ENCODE measurements around the gene EFHB. TPM values are rescaled to one million over a fixed set of nuclear protein-coding genes. Genes with fewer than 3 reads are reported as not detected.

The EFHB gene
- total and polyA plus RNA-seq, 2 of the 13 experiments (the other 11 are each of a cell fraction or from before 2014, with no cell fraction given), result 0.15 to 0.42 TPM

DNA sequence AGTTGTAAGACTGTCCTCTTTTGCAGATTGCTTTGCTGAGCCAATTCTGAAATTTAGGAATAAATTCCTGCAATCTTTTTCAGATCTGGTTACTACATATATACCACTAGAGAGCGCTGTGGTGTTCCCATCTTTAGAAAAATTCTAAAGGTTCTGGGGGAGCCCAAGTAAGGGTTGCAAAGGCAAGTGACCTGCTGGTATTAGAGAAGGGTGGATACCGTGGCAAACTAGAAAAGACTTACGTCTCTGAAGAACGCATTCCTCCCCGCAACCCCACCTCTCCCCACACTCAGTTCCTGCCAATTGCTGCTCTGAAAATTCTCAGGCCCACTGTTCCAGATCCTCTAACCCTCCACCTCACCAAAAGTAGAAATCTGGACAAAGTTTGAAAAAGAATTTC is 48.5 kb downstream of the EFHB start (continued):
- TF ChIP-seq, protein P1, sequence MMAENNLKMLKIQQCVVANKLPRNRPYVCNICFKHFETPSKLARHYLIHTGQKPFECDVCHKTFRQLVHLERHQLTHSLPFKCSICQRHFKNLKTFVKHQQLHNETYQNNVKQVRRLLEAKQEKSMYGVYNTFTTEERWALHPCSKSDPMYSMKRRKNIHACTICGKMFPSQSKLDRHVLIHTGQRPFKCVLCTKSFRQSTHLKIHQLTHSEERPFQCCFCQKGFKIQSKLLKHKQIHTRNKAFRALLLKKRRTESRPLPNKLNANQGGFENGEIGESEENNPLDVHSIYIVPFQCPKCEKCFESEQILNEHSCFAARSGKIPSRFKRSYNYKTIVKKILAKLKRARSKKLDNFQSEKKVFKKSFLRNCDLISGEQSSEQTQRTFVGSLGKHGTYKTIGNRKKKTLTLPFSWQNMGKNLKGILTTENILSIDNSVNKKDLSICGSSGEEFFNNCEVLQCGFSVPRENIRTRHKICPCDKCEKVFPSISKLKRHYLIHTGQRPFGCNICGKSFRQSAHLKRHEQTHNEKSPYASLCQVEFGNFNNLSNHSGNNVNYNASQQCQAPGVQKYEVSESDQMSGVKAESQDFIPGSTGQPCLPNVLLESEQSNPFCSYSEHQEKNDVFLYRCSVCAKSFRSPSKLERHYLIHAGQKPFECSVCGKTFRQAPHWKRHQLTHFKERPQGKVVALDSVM (CRISPR knock-in tag; IDR thresholded peaks at IDR 0.05), result no peak
- TF ChIP-seq ZSCAN30 (CRISPR knock-in tag; IDR thresholded peaks at IDR 0.05) (no peak), ZNF343 (CRISPR knock-in tag; IDR thresholded peaks at IDR 0.05) (no peak)
- TF ChIP-seq, protein P2, sequence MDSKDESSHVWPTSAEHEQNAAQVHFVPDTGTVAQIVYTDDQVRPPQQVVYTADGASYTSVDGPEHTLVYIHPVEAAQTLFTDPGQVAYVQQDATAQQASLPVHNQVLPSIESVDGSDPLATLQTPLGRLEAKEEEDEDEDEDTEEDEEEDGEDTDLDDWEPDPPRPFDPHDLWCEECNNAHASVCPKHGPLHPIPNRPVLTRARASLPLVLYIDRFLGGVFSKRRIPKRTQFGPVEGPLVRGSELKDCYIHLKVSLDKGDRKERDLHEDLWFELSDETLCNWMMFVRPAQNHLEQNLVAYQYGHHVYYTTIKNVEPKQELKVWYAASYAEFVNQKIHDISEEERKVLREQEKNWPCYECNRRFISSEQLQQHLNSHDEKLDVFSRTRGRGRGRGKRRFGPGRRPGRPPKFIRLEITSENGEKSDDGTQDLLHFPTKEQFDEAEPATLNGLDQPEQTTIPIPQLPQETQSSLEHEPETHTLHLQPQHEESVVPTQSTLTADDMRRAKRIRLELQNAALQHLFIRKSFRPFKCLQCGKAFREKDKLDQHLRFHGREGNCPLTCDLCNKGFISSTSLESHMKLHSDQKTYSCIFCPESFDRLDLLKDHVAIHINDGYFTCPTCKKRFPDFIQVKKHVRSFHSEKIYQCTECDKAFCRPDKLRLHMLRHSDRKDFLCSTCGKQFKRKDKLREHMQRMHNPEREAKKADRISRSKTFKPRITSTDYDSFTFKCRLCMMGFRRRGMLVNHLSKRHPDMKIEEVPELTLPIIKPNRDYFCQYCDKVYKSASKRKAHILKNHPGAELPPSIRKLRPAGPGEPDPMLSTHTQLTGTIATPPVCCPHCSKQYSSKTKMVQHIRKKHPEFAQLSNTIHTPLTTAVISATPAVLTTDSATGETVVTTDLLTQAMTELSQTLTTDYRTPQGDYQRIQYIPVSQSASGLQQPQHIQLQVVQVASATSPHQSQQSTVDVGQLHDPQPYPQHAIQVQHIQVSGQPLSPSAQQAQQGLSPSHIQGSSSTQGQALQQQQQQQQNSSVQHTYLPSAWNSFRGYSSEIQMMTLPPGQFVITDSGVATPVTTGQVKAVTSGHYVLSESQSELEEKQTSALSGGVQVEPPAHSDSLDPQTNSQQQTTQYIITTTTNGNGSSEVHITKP (CRISPR knock-in tag; IDR thresholded peaks at IDR 0.05; ENCODE audit: low read depth), result no peak

DNA sequence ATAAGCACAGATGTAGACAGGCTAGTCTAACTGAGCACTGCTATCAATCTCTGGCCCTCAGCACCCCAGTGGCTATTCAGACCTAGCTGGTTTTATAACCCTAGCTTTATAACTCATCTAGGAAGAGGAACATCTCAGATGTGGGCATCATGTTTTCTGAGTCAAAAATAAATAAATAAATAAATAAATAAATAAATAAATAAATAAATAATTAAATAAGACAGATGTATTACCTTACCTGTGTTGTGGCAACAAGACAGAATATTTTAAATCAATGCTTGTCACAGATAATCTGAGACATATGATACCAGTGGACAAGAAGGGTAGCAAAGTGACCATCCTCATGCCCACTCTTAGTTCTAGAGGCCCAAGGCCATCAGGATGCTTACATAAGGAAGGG is 52.2 kb downstream of the EFHB start:
- no peaks in the 10 kb centered on the region for H3K9me3 ChIP-seq (ENCODE audit: low read length)
- intact Hi-C loops (cut with micrococcal nuclease; ENCODE audit: unreplicated experiment), result no loop called here
- H3K79me2 ChIP-seq (ENCODE audit: insufficient read depth, low read length), result no peaks in the 10 kb centered on the region
- H3K4me2 ChIP-seq (ENCODE audit: low read depth, low read length), result no peak overlapping the region
- no peak overlapping the region for H3K27ac ChIP-seq (ENCODE audit: extremely low read length, insufficient read depth, low read length)
- H3K27me3 ChIP-seq (ENCODE audit: control insufficient read depth in 1 of 2, insufficient read depth in 2 of 2, low read length in 2 of 2), result no peaks in the 10 kb centered on the region
- no TSS peak for BruUV-seq (replicated peaks)
- CTCF ChIA-PET (ENCODE audit: low intra/inter-chr PET ratio, low total read pairs), result no interaction called here
- no peaks in the 10 kb centered on the region for H3K36me3 ChIP-seq (replicated peaks in 1 of 2; ENCODE audit: control insufficient read depth in 1 of 2, insufficient read depth in 2 of 2, low read length in 2 of 2)
- no peak overlapping the region for H3K4me3 ChIP-seq (replicated peaks in 1 of 3; ENCODE audit: insufficient read depth in 1 of 3, low read depth in 2 of 3, low read length in 3 of 3)
- POLR2A ChIA-PET, result no interaction called here
- FAIRE-seq, result no peak
- no peak overlapping the region for H3K9ac ChIP-seq (ENCODE audit: insufficient read depth, low read depth, low read length)
- no peak for TF ChIP-seq ZBTB20 (CRISPR knock-in tag; IDR thresholded peaks at IDR 0.05; ENCODE audit: borderline replicate concordance, low read depth)
- no peak for TF ChIP-seq ZNF615 (CRISPR knock-in tag; IDR thresholded peaks at IDR 0.05; ENCODE audit: borderline replicate concordance)
- TF ChIP-seq NFIB (CRISPR knock-in tag; IDR thresholded peaks at IDR 0.05; ENCODE audit: borderline replicate concordance), result no peak
- no peak overlapping the region for H2AFZ ChIP-seq (ENCODE audit: low read length)
- peaks cover 15% of the 10 kb centered on the region; the same call in 1 of the 2 replicates for H3K4me1 ChIP-seq (ENCODE audit: insufficient read depth, low read length)
- no peak for DNase-seq (ENCODE audit: low spot score)
- no peak for ATAC-seq
- H4K20me1 ChIP-seq (ENCODE audit: insufficient read depth, low read length), result no peaks in the 10 kb centered on the region
- in situ Hi-C loops (cut with HindIII; ENCODE audit: extremely low pct_ligation_motif_present, low pct_unique_long_range_greater_than_20kb), result no loop called here

Data from HepG2 (cell line).